ENCODE data around the gene FHAD1. TPM values are rescaled to one million over a fixed set of nuclear protein-coding genes. Genes with fewer than 3 reads are reported as not detected.
"Not testable (repeated sequence)": the region's sequence is repeated elsewhere in the genome, so short reads cannot be mapped to it uniquely, and the experiment has no call there.

The FHAD1 gene
- total RNA-seq, 6 donors from 2014 or later: 2.0 to 45.8 (median 12.5) TPM

- peaks cover 0 to 6% (median 0%) of the 10 kb centered on the region in 4 donors for H3K9me3 ChIP-seq
- TF ChIP-seq EP300 (IDR thresholded peaks at IDR 0.05) (no peak), POLR2A (IDR thresholded peaks at IDR 0.05) (no peak), POLR2AphosphoS5 (IDR thresholded peaks at IDR 0.05) (no peak), CTCF (IDR thresholded peaks at IDR 0.05) (no peak)
- no peak for ATAC-seq (ENCODE audit: low FRiP score in 2 of 2)
- 71 to 85% methylated on average over 5 of the region's 5 CpGs for WGBS, 2 donors
- no peaks in the 10 kb centered on the region for H3K4me1 ChIP-seq
- no peak overlapping the region for H3K4me3 ChIP-seq
- H3K36me3 ChIP-seq: no peaks in the 10 kb centered on the region
- H3K27ac ChIP-seq: no peak overlapping the region
- no peaks in the 10 kb centered on the region for H3K27me3 ChIP-seq
- no peak for DNase-seq
These were observed 48.7 kb downstream of the FHAD1 start for GRCh38 chr1:15295696-15296095.

DNA sequence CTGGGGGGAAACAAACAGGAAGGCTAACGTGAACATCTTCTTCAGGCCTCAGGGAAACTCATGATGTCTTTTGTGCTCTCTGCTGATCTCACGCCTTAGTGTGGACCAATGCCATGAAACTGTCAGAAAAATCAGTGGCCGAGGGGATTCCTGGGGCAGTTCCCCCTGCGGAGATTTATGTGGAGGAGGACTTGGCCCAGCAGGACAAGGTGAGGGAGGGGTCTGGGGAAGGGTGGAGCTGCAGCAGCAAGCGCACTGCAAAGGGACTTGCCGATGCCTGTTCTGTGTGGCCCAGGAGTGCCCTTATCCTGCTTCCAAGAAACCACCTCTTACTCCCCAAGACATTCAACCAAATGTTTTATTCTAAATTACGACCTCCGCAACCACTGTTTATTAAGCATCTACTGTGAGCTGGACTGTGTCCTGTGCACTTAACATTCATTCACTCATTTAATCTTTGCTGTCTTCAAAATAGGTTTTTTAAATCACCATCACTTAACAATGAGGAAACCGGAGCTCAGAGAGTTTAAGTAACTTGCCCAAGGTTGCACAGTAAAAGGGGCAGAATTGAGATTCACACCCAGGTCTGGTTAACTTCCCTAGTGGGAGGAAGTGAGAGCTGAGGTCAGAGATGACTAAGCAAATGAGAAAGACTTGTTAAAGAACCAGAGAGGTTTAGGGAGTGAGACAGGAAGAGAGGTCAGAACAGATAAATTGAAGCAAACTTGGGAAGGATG, 49.7 kb downstream of the FHAD1 start:
- no peaks in the 10 kb centered on the region for H3K27me3 ChIP-seq
- 71 to 75% methylated on average over 9 of the region's 9 CpGs for WGBS, 2 donors
- TF ChIP-seq POLR2AphosphoS5 (IDR thresholded peaks at IDR 0.05): no peak
- no peak for TF ChIP-seq EP300 (IDR thresholded peaks at IDR 0.05)
- no peak for TF ChIP-seq CTCF (IDR thresholded peaks at IDR 0.05)
- no peak for TF ChIP-seq POLR2A (IDR thresholded peaks at IDR 0.05)
- no peak for ATAC-seq (ENCODE audit: low FRiP score in 2 of 2)
- H3K36me3 ChIP-seq: no peaks in the 10 kb centered on the region
- no peaks in the 10 kb centered on the region for H3K4me1 ChIP-seq
- H3K4me3 ChIP-seq: no peak overlapping the region
- DNase-seq: no peak
- H3K9me3 ChIP-seq: peaks cover 0 to 6% (median 0%) of the 10 kb centered on the region in 4 donors
- no peak overlapping the region for H3K27ac ChIP-seq

DNA sequence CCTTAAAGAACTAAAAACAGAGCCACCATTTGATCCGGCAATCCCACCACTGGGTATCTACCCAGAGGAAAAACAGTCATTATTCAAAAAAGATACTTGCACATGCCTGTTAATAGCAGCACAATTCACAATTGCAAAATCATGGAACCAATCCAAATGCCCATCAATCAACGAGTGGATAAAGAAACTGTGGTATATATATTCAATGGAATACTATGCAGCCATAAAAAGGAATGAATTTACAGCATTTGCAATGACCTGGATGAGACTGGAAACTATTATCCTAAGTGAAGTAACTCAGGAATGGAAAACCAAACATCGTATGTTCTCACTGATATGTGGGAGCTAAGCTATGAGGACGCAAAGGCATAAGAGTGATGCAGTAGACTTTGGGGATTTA, 51.0 kb downstream of the FHAD1 start:
- DNase-seq; H3K27me3 ChIP-seq; H3K4me1 ChIP-seq; H3K27ac ChIP-seq; ATAC-seq (ENCODE audit: low FRiP score in 2 of 2); H3K9me3 ChIP-seq; H3K4me3 ChIP-seq; H3K36me3 ChIP-seq: not testable (repeated sequence)
- 95 to 98% methylated on average over 4 of the region's 4 CpGs for WGBS, 2 donors

- H3K4me3 ChIP-seq: no peak overlapping the region
- H3K27me3 ChIP-seq: no peaks in the 10 kb centered on the region
- TF ChIP-seq EP300 (IDR thresholded peaks at IDR 0.05): no peak
- no peak for TF ChIP-seq CTCF (IDR thresholded peaks at IDR 0.05)
- TF ChIP-seq POLR2AphosphoS5 (IDR thresholded peaks at IDR 0.05): no peak
- no peak for TF ChIP-seq POLR2A (IDR thresholded peaks at IDR 0.05)
- H3K36me3 ChIP-seq: no peaks in the 10 kb centered on the region
- peaks cover 0 to 6% (median 0%) of the 10 kb centered on the region in 4 donors for H3K9me3 ChIP-seq
- H3K4me1 ChIP-seq: no peaks in the 10 kb centered on the region
- 90 to 91% methylated on average over 1 of the region's 1 CpG for WGBS, 2 donors
- no peak overlapping the region for H3K27ac ChIP-seq
- no peak for ATAC-seq (ENCODE audit: low FRiP score in 2 of 2)
- no peak for DNase-seq
These were observed 52.2 kb downstream of the FHAD1 start for GRCh38 chr1:15299179-15299578.

- TF ChIP-seq POLR2A (IDR thresholded peaks at IDR 0.05) (no peak), CTCF (IDR thresholded peaks at IDR 0.05) (no peak), POLR2AphosphoS5 (IDR thresholded peaks at IDR 0.05) (no peak), EP300 (IDR thresholded peaks at IDR 0.05) (no peak)
- Histone ChIP-seq H3K27ac (no peak overlapping the region), H3K9me3 (peaks cover 0 to 6% (median 0%) of the 10 kb centered on the region in 4 donors), H3K27me3 (no peaks in the 10 kb centered on the region), H3K4me3 (no peak overlapping the region), H3K36me3 (no peaks in the 10 kb centered on the region), H3K4me1 (peaks cover 0 to 4% (median 0%) of the 10 kb centered on the region in 4 donors)
- ATAC-seq (ENCODE audit: low FRiP score in 2 of 2): no peak
- no peak for DNase-seq
- 80 to 82% methylated on average over 4 of the region's 4 CpGs for WGBS, 2 donors
These were observed 52.8 kb downstream of the FHAD1 start for GRCh38 chr1:15299806-15300205.

All from upper lobe of left lung (tissue), 6 donors.